Activated B cell treated with CpG ODN at 0.5 μM for 24 hours (primary cell): Measurements from ENCODE around the gene AUTS2. TPM values are rescaled to one million over a fixed set of nuclear protein-coding genes. Genes with fewer than 3 reads are reported as not detected.

Experiments used
- ATAC-seq: fragments of 200-7000 bp; cut with Tn5 transposase; one replicate; pipeline ENCODE4 v1.10.0; 2021; ENCODE audit warnings: low read depth, mild to moderate bottlenecking, moderate library complexity
- CTCF ChIA-PET: fragments of 350-600 bp; sonication (Branson Sonifier 250); formaldehyde crosslinking; loops from one replicate; lab custom pipeline; 2021; ENCODE audit warnings: antibody characterized with exemption; lab: Charles Lee
- POLR2A ChIA-PET: fragments of 350-600 bp; sonication (Branson Sonifier 250); formaldehyde crosslinking; loops from one replicate; lab custom pipeline; 2021; ENCODE audit warnings: antibody characterized with exemption; lab: Charles Lee
- DNase-seq: peaks from one replicate; pipeline ENCODE4 v3.0.0; 2022
- H3K27ac Mint-ChIP-seq: one replicate; pipeline ENCODE4 v1.8.0; 2020; ENCODE audit warnings: mixed read lengths
- H3K27me3 Mint-ChIP-seq: one replicate; pipeline ENCODE4 v1.8.0; 2021; ENCODE audit warnings: mixed read lengths
- H3K36me3 Mint-ChIP-seq: one replicate; pipeline ENCODE4 v1.8.0; 2021; ENCODE audit warnings: low read depth, mixed read lengths
- H3K4me1 Mint-ChIP-seq: one replicate; pipeline ENCODE4 v1.8.0; 2021; ENCODE audit warnings: mixed read lengths
- H3K4me3 Mint-ChIP-seq: one replicate; pipeline ENCODE4 v1.8.0; 2020; ENCODE audit warnings: mild to moderate bottlenecking, mixed read lengths
- H3K9me3 Mint-ChIP-seq: one replicate; pipeline ENCODE4 v1.8.0; 2020; ENCODE audit warnings: mixed read lengths
- intact Hi-C: fragments of 100-400 bp; cut with micrococcal nuclease; formaldehyde crosslinking; loops from one replicate; pipeline ENCODE4 v1.15.1; 2024
- total RNA-seq: library from RNA; stranded (reverse); gene quantifications from 2 replicates; pipeline ENCODE4 v1.2.3, GENCODE V29; 2022
- TF ChIP-seq, protein P1 (sequence below): fragments of 200-600 bp; IDR thresholded peaks from one replicate; pipeline ENCODE4 v1.8.0; 2022; ENCODE audit warnings: antibody characterized with exemption, mild to moderate bottlenecking

Gene AUTS2
- total RNA-seq, 1 donor from 2014 or later, result 15.9 TPM

- Mint-ChIP-seq H3K27me3 (peaks cover 4% of the 10 kb centered on the region), H3K36me3 (peaks cover 5% of the 10 kb centered on the region), H3K9me3 (no peaks in the 10 kb centered on the region), H3K4me3 (no peak overlapping the region), H3K4me1 (no peaks in the 10 kb centered on the region), H3K27ac (no peak overlapping the region)
- ChIA-PET CTCF (no interaction called here), POLR2A (no interaction called here)
- intact Hi-C loops, result no loop called here
- TF ChIP-seq, protein P1, sequence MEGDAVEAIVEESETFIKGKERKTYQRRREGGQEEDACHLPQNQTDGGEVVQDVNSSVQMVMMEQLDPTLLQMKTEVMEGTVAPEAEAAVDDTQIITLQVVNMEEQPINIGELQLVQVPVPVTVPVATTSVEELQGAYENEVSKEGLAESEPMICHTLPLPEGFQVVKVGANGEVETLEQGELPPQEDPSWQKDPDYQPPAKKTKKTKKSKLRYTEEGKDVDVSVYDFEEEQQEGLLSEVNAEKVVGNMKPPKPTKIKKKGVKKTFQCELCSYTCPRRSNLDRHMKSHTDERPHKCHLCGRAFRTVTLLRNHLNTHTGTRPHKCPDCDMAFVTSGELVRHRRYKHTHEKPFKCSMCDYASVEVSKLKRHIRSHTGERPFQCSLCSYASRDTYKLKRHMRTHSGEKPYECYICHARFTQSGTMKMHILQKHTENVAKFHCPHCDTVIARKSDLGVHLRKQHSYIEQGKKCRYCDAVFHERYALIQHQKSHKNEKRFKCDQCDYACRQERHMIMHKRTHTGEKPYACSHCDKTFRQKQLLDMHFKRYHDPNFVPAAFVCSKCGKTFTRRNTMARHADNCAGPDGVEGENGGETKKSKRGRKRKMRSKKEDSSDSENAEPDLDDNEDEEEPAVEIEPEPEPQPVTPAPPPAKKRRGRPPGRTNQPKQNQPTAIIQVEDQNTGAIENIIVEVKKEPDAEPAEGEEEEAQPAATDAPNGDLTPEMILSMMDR, result no peak
- ATAC-seq, result no peak
- no peak for DNase-seq
Observed at GRCh38 chr7:70587739-70588138, 989.5 kb downstream of the AUTS2 start.

GRCh38 chr7:70588191-70588921 lies 990.1 kb downstream of the AUTS2 start:
- POLR2A ChIA-PET, result no interaction called here
- Mint-ChIP-seq H3K4me3 (no peak overlapping the region), H3K9me3 (no peaks in the 10 kb centered on the region), H3K27ac (no peak overlapping the region), H3K4me1 (no peaks in the 10 kb centered on the region), H3K36me3 (peaks cover 5% of the 10 kb centered on the region), H3K27me3 (peaks cover 6% of the 10 kb centered on the region)
- DNase-seq, result no peak
- no peak for ATAC-seq
- TF ChIP-seq, protein P1, result no peak
- CTCF ChIA-PET, result no interaction called here
- intact Hi-C loops, result no loop called here

- H3K4me1 Mint-ChIP-seq, result no peaks in the 10 kb centered on the region
- H3K27ac Mint-ChIP-seq, result no peak overlapping the region
- CTCF ChIA-PET, result no interaction called here
- intact Hi-C loops, result no loop called here
- TF ChIP-seq, protein P1, result no peak
- no peaks in the 10 kb centered on the region for H3K9me3 Mint-ChIP-seq
- peaks cover 5% of the 10 kb centered on the region for H3K36me3 Mint-ChIP-seq
- DNase-seq (no peak), ATAC-seq (no peak)
- POLR2A ChIA-PET, result no interaction called here
- H3K4me3 Mint-ChIP-seq, result no peak overlapping the region
- peaks cover 8% of the 10 kb centered on the region for H3K27me3 Mint-ChIP-seq
Observed at GRCh38 chr7:70589010-70589409, 990.7 kb downstream of the AUTS2 start.

GRCh38 chr7:70589590-70589989 lies 991.3 kb downstream of the AUTS2 start:
- intact Hi-C loops, result no loop called here
- DNase-seq, result no peak
- no peak overlapping the region for H3K4me3 Mint-ChIP-seq
- no peaks in the 10 kb centered on the region for H3K9me3 Mint-ChIP-seq
- TF ChIP-seq, protein P1, result no peak
- ATAC-seq, result no peak
- peaks cover 12% of the 10 kb centered on the region for H3K27me3 Mint-ChIP-seq
- peaks cover 3% of the 10 kb centered on the region for H3K4me1 Mint-ChIP-seq
- ChIA-PET CTCF (no interaction called here), POLR2A (no interaction called here)
- no peak overlapping the region for H3K27ac Mint-ChIP-seq
- H3K36me3 Mint-ChIP-seq, result peaks cover 5% of the 10 kb centered on the region

DNA sequence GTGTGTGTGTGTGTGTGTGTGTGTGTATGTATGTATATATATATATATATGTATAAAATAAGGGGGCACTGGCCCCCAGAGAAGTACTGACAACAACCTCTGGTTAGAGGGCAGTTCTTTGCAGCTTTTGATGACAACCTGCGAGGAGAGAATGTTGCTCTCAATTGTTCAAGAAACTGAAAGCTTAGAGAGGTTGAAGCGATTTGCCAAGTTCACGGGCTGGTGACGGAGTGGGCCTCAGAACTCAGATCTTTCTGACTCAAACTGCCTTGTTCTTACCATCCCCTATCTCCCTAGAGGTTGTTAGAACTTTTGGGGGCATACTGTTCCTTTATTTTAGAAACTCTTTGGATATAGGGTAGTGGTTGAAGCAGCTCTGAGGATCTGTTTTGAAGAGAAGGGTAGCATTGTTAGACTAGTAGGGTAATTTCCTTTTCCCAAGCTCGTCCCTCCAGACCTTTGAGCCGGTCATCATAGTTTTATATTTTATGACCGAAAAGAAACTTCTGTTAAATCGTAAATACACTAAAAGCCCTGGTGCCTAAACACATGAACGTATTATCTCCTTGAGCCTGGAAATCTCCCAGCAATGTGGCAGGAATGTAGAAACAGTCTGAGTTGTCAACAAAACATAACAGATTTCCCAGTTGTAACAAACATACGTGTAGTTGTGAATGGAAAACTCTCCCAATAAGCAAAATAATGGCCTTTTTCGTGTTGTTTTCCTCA lies 992.0 kb downstream of the AUTS2 start:
- no peaks in the 10 kb centered on the region for H3K9me3 Mint-ChIP-seq
- ChIA-PET POLR2A (no interaction called here), CTCF (no interaction called here)
- H3K27me3 Mint-ChIP-seq, result peaks cover 15% of the 10 kb centered on the region
- peaks cover 4% of the 10 kb centered on the region for H3K36me3 Mint-ChIP-seq
- ATAC-seq, result no peak
- TF ChIP-seq, protein P1, result no peak
- DNase-seq, result no peak
- intact Hi-C loops, result no loop called here
- peaks cover 9% of the 10 kb centered on the region for H3K4me1 Mint-ChIP-seq
- no peak overlapping the region for H3K27ac Mint-ChIP-seq
- no peak overlapping the region for H3K4me3 Mint-ChIP-seq
